ENCODE data around the gene MAPRE2.

GRCh38 chr18:35164133-35164532, 122.9 kb downstream of the MAPRE2 start:
- TF ChIP-seq YY1 (IDR thresholded peaks at IDR 0.05; ENCODE audit: insufficient read depth, insufficient read length) (no peak), ZNF274 (IDR thresholded peaks at IDR 0.05; ENCODE audit: low read depth, low read length) (no peak)

Measured in NT2/D1 (cell line).